GM19468 (cell line): Measurements from ENCODE around the gene CDHR5.

Experiments
- ATAC-seq: cut with Tn5 transposase; IDR thresholded peaks from one replicate; pipeline ENCODE4 v1.9.1; 2021; ENCODE audit warnings: mild to moderate bottlenecking, moderate library complexity, moderate number of reproducible peaks; ENCODE audit not compliant: unreplicated experiment; ENCODE audit errors: extremely low read depth

The CDHR5 gene

GRCh38 chr11:573146-573759 is 51.5 kb downstream of the CDHR5 start:
- ATAC-seq, result no peak

GRCh38 chr11:571802-572185 is 53.0 kb downstream of the CDHR5 start:
- ATAC-seq, result no peak

- no peak for ATAC-seq
Observed at GRCh38 chr11:569158-569885, 55.4 kb downstream of the CDHR5 start.

GRCh38 chr11:568306-569157 is 56.2 kb downstream of the CDHR5 start:
- peak; percentile 74 for ATAC-seq

- no peak for ATAC-seq
Observed at GRCh38 chr11:567629-568292, 57.0 kb downstream of the CDHR5 start.

GRCh38 chr11:567011-567628 is 57.6 kb downstream of the CDHR5 start:
- ATAC-seq, result no peak
